Endothelial cell of umbilical vein (primary cell): ENCODE data around the gene RASL11A. TPM values are rescaled to one million over a fixed set of nuclear protein-coding genes. Genes with fewer than 3 reads are reported as not detected.

Experiments used
- BruUV-seq: library from RNA; stranded (reverse); fragments of 400-500 nt; replicated peaks from 2 replicates; lab custom pipeline; 2021; lab: Mats Ljungman, UMichigan
- CTCF ChIA-PET: fragments of 300-600, 350-600 bp; sonication (Branson Sonifier 250); formaldehyde crosslinking; loops from one replicate; lab custom pipeline; 2021; ENCODE audit warnings: antibody characterized with exemption, inconsistent platforms; lab: Charles Lee
- POLR2A ChIA-PET: fragments of 300-600, 350-600 bp; sonication (Branson Sonifier 250); formaldehyde crosslinking; loops from one replicate; lab custom pipeline; 2021; ENCODE audit warnings: antibody characterized with exemption, inconsistent platforms; lab: Charles Lee
- DNase-seq: peaks from one replicate; pipeline ENCODE4 v3.0.0-alpha.2; 2011; ENCODE audit warnings: low read depth, low spot score
- FAIRE-seq: peaks from 2 replicates; lab custom pipeline; 2011; peaks lifted over from hg19 to GRCh38; lab: Jason Lieb, UNC
- H2AFZ ChIP-seq: 2 replicates; pipeline ENCODE4 v1.6.0; 2012; ENCODE audit warnings: low read depth, low read length, control low read depth, inconsistent platforms
- H3K27ac ChIP-seq: 2 replicates; pipeline ENCODE4 v1.5.1; 2011; ENCODE audit warnings: low read depth, mild to moderate bottlenecking, control low read depth, low read length, moderate library complexity; ENCODE audit not compliant: insufficient read depth
- H3K27me3 ChIP-seq, 2 experiments: 2 replicates each; pipeline versions ENCODE4 v1.6.0 to v1.6.1; 2011; ENCODE audit warnings: low read length in 2 of 2, mixed read lengths in 1 of 2; ENCODE audit not compliant: control insufficient read depth in 2 of 2, insufficient read depth in 2 of 2
- H3K36me3 ChIP-seq, 2 experiments: 2 replicates in 1 of 2; 3 replicates in 1 of 2; pipeline ENCODE4 v1.5.1; 2011; ENCODE audit warnings: low read length in 2 of 2, mild to moderate bottlenecking in 1 of 2, moderate library complexity in 1 of 2; ENCODE audit not compliant: control insufficient read depth in 2 of 2, insufficient read depth in 2 of 2; ENCODE audit errors: extremely low read depth in 1 of 2
- H3K4me1 ChIP-seq: 3 replicates; pipeline ENCODE4 v1.5.1; 2011; ENCODE audit warnings: mild to moderate bottlenecking, low read length; ENCODE audit not compliant: control insufficient read depth, insufficient read depth; ENCODE audit errors: extremely low read depth
- H3K4me2 ChIP-seq: 2 replicates; pipeline ENCODE4 v1.6.1; 2011; ENCODE audit warnings: low read length, control low read depth, mixed read lengths; ENCODE audit not compliant: insufficient read depth
- H3K4me3 ChIP-seq, 3 experiments: fragments of 200-600 bp in 1 of 3; sonication (generic), shearing (Covaris generic) in 1 of 3; replicated peaks in 1 of 3; 2 replicates each; pipeline ENCODE4 v1.5.1; 2011 to 2016; ENCODE audit warnings: control low read depth in 3 of 3, low read length in 3 of 3, mild to moderate bottlenecking in 2 of 3, inconsistent platforms in 1 of 3, low read depth in 1 of 3, moderate library complexity in 1 of 3; ENCODE audit not compliant: insufficient read depth in 1 of 3
- H3K79me2 ChIP-seq: 2 replicates; pipeline ENCODE4 v1.6.0; 2012; ENCODE audit warnings: low read length, inconsistent platforms; ENCODE audit not compliant: control insufficient read depth, insufficient read depth
- H3K9ac ChIP-seq: replicated peaks from 2 replicates; pipeline ENCODE3; 2011; ENCODE audit warnings: low read length, control low read depth; ENCODE audit not compliant: insufficient read depth; ENCODE audit errors: extremely low read depth
- H3K9me1 ChIP-seq: replicated peaks from 3 replicates; pipeline ENCODE4 v1.6.0; 2011; ENCODE audit warnings: mild to moderate bottlenecking, low read length; ENCODE audit not compliant: control insufficient read depth, insufficient read depth; ENCODE audit errors: extremely low read depth
- H3K9me3 ChIP-seq: replicated peaks from 2 replicates; pipeline ENCODE4 v1.5.1; 2012; ENCODE audit warnings: low read length, inconsistent platforms; ENCODE audit not compliant: control insufficient read depth, insufficient read depth
- H4K20me1 ChIP-seq: replicated peaks from 2 replicates; pipeline ENCODE3; 2011; ENCODE audit warnings: mild to moderate bottlenecking, low read length; ENCODE audit not compliant: control insufficient read depth, insufficient read depth; ENCODE audit errors: extremely low read depth
- EZH2 ChIP-seq: IDR thresholded peaks from 2 replicates; pipeline ENCODE4 v1.6.1; 2012; ENCODE audit warnings: borderline replicate concordance, low read depth, mild to moderate bottlenecking, moderate library complexity, low read length, inconsistent platforms; ENCODE audit not compliant: severe bottlenecking
- FOS ChIP-seq: IDR thresholded peaks from 2 replicates; pipeline ENCODE4 v1.6.1; 2011; ENCODE audit warnings: mild to moderate bottlenecking, low read length, moderate library complexity, borderline replicate concordance; ENCODE audit not compliant: insufficient read depth
- GATA2 ChIP-seq: IDR thresholded peaks from 2 replicates; pipeline ENCODE4 v1.7.0; 2011; ENCODE audit warnings: low read depth, mild to moderate bottlenecking, moderate library complexity, mixed read lengths, low read length; ENCODE audit not compliant: insufficient read length, insufficient read depth
- MAX ChIP-seq: IDR thresholded peaks from 2 replicates; pipeline ENCODE4 v1.6.1; 2011; ENCODE audit not compliant: insufficient read depth, insufficient read length
- MYC ChIP-seq: IDR thresholded peaks from one replicate; pipeline ENCODE4 v1.6.1; 2011; ENCODE audit warnings: mild to moderate bottlenecking, low read depth, low read length
- POLR2A ChIP-seq: IDR thresholded peaks from 2 replicates; pipeline ENCODE4 v1.6.1; 2012; ENCODE audit warnings: low read depth, mild to moderate bottlenecking, control low read depth, low read length
- POLR2AphosphoS5 ChIP-seq: IDR thresholded peaks from 2 replicates; pipeline ENCODE4 v1.6.1; 2012; ENCODE audit warnings: low read depth, mild to moderate bottlenecking, control low read depth, low read length, moderate library complexity; ENCODE audit not compliant: insufficient read depth
- dilution Hi-C: fragments of 300-500 bp; cut with MboI; formaldehyde crosslinking; loops from one replicate; pipeline ENCODE4 v1.15.0; 2019; ENCODE audit warnings: low sequenced_read_pairs; ENCODE audit not compliant: extremely low pct_ligation_motif_present
- intact Hi-C: fragments of 100-400 bp; cut with micrococcal nuclease; formaldehyde crosslinking; loops from one replicate; pipeline ENCODE4 v1.10.0; 2022
- polyA plus RNA-seq, 4 experiments: library from polyadenylated mRNA; depleted of rRNA in 3 of 4; stranded (reverse) in 3 of 4; unstranded in 1 of 4; fragments of >200 nt; gene quantifications; 2 replicates each; pipeline versions ENCODE4 v1.2.1 to v1.2.3, GENCODE V29; 2011 to 2012; ENCODE audit warnings: missing spikeins in 1 of 4
- total RNA-seq: library from RNA; stranded (reverse); gene quantifications from 2 replicates; pipeline ENCODE4 v1.2.3, GENCODE V29; 2021

Gene RASL11A
- total and polyA plus RNA-seq, 2 donors (not counting 3 experiments of a cell fraction or from before 2014, with no cell fraction given) = 1.2 to 1.3 TPM

- Histone ChIP-seq H4K20me1 (peaks cover 9% of the 10 kb centered on the region), H2AFZ (no peak overlapping the region), H3K9me1 (no peaks in the 10 kb centered on the region), H3K36me3 (peaks cover 7 to 29% of the 10 kb centered on the region in 2 experiments), H3K9me3 (no peaks in the 10 kb centered on the region), H3K27me3 (no peaks in the 10 kb centered on the region), H3K4me1 (peaks cover 23% of the 10 kb centered on the region), H3K4me2 (no peak overlapping the region), H3K9ac (no peak overlapping the region), H3K27ac (no peak overlapping the region), H3K79me2 (peaks cover 38% of the 10 kb centered on the region), H3K4me3 (no peak overlapping the region)
- ChIA-PET POLR2A (no interaction called here), CTCF (interaction anchor here (0.6 to 2.5 kb wide), 3 partner anchors 13 to 20 kb away, joined by 3 to 11 read pairs (median 7); partner anchors contain the start of gene RASL11A)
- no peak for TF ChIP-seq MAX
- no peak for TF ChIP-seq GATA2
- no peak for TF ChIP-seq MYC
- peak; percentile 68 for TF ChIP-seq POLR2A
- TF ChIP-seq FOS = no peak
- TF ChIP-seq POLR2AphosphoS5 = peak; percentile 55
- BruUV-seq = no TSS peak
- dilution Hi-C loops = no loop called here
- FAIRE-seq (no peak), DNase-seq (no peak)
- intact Hi-C loops = no loop called here
Measured at GRCh38 chr13:27257648-27258253, 12.9 kb upstream of the RASL11A start.

- Histone ChIP-seq H3K4me3 (no peak overlapping the region), H4K20me1 (peaks cover 6% of the 10 kb centered on the region), H3K4me1 (peaks cover 12% of the 10 kb centered on the region), H2AFZ (no peak overlapping the region), H3K79me2 (peaks cover 27% of the 10 kb centered on the region), H3K4me2 (no peak overlapping the region), H3K9ac (no peak overlapping the region), H3K27ac (no peak overlapping the region), H3K36me3 (peaks cover 7 to 29% of the 10 kb centered on the region in 2 experiments), H3K27me3 (no peaks in the 10 kb centered on the region), H3K9me3 (no peaks in the 10 kb centered on the region), H3K9me1 (no peaks in the 10 kb centered on the region)
- intact Hi-C loops = no loop called here
- TF ChIP-seq POLR2A = peak; percentile 20
- TF ChIP-seq EZH2 = no peak
- no peak for TF ChIP-seq FOS
- TF ChIP-seq POLR2AphosphoS5 = peak; percentile 6
- ChIA-PET CTCF (interaction anchor here (1.0 to 2.5 kb wide), 2 partner anchors 12 to 274 kb away, joined by 3 to 11 read pairs; partner anchors contain the start of gene RASL11A), POLR2A (no interaction called here)
- FAIRE-seq (peak; percentile 35), DNase-seq (no peak)
- dilution Hi-C loops = no loop called here
- no TSS peak for BruUV-seq
Measured at GRCh38 chr13:27258637-27259386, 11.8 kb upstream of the RASL11A start.
